Dendritic cell treated with granulocyte-macrophage colony-stimulating factor and Interleukin-4, amounts not matched to agents 40 ng/mL and 50 ng/mL, for 4 days (primary cell): ENCODE results near the gene SERPINH1.

ENCODE experiments used
- H3K27ac Mint-ChIP-seq: one replicate; pipeline ENCODE4 v1.8.0; 2022; ENCODE audit warnings: mild to moderate bottlenecking, mixed read lengths
- H3K27me3 Mint-ChIP-seq: one replicate; pipeline ENCODE4 v1.8.0; 2022; ENCODE audit warnings: mild to moderate bottlenecking, mixed read lengths
- H3K36me3 Mint-ChIP-seq: one replicate; pipeline ENCODE4 v1.8.0; 2022; ENCODE audit warnings: low read depth, mixed read lengths
- H3K4me1 Mint-ChIP-seq: one replicate; pipeline ENCODE4 v1.8.0; 2022; ENCODE audit warnings: low read depth, mixed read lengths
- H3K4me3 Mint-ChIP-seq: one replicate; pipeline ENCODE4 v1.8.0; 2022; ENCODE audit warnings: mild to moderate bottlenecking, moderate library complexity, mixed read lengths
- H3K9me3 Mint-ChIP-seq: one replicate; pipeline ENCODE4 v1.8.0; 2022; ENCODE audit warnings: mixed read lengths
- intact Hi-C: fragments of 100-400 bp; cut with micrococcal nuclease; formaldehyde crosslinking; loops from one replicate; pipeline ENCODE4 v1.15.0; 2022

SERPINH1 gene

DNA sequence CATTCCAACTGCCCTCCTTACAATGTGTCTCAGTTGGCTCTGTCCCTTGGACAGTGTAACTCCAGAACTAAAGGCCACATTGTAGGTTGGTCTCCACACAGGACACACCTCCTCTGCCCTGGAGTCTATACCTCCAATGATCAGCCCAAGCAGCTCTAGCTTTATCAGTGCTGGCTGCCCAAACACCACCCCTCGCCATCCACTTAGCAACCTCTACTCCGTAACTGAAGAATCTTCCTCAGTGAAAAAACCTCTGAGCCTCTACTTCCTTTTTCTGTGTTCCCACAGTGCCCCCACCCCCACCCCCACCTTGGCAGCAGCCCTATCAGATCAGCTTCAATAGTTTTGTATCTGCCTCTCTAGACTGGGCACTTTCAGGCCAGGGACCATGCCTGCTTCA is 33.4 kb downstream of the SERPINH1 start:
- Mint-ChIP-seq H3K27ac (no peak overlapping the region), H3K4me3 (no peak overlapping the region), H3K9me3 (no peaks in the 10 kb centered on the region), H3K27me3 (peaks cover 33% of the 10 kb centered on the region), H3K4me1 (peaks cover 14% of the 10 kb centered on the region), H3K36me3 (no peaks in the 10 kb centered on the region)
- intact Hi-C loops = loop anchor here (10.0 kb wide), 1 partner anchor 69 kb away; the partner anchor contains the start of gene MAP6

DNA sequence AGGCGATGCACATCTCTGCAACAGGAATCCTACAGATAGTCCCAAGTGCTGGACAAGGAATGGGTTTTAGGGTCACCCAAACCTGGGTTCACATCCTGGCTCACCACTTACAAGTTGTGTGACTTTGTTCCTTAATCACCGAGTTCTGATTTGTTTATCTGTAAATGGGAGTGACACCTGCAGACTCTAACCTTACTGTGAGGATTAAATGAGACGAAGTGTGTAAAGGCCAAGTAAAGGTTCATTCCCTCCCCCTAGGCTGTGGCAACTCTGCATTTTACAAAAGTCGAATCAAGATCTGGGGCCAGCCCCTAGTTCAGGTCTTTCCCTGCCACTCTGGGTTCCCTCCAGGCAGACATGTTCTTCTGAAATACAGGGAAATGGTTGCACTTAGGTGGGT is 34.9 kb downstream of the SERPINH1 start:
- Mint-ChIP-seq H3K27me3 (peaks cover 37% of the 10 kb centered on the region), H3K27ac (no peak overlapping the region), H3K4me1 (peaks cover 14% of the 10 kb centered on the region), H3K4me3 (no peak overlapping the region), H3K9me3 (no peaks in the 10 kb centered on the region), H3K36me3 (no peaks in the 10 kb centered on the region)
- intact Hi-C loops = loop anchor here (10.0 kb wide), 1 partner anchor 68 kb away; the partner anchor contains the start of gene MAP6

DNA sequence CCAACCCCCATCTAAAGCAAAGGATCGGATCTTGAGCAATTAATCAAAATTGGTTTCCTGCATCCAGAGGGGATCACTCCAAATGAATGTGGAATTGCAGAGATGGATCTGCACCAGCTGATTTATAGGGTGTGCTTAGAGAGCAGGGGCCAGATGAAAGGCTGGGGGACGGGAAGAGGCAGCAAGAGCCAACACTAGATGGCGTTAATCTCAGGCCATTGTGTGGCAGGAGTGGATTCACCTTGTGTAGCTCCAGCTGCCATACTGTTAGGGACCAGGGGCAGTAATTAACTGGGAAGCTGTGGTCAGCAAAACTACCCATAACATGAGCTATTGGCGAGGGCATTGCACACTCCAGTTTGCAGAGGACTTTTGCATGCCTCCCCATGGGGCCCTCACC is 35.6 kb downstream of the SERPINH1 start:
- Mint-ChIP-seq H3K4me3 (no peak overlapping the region), H3K27ac (no peak overlapping the region), H3K4me1 (peaks cover 13% of the 10 kb centered on the region)

DNA sequence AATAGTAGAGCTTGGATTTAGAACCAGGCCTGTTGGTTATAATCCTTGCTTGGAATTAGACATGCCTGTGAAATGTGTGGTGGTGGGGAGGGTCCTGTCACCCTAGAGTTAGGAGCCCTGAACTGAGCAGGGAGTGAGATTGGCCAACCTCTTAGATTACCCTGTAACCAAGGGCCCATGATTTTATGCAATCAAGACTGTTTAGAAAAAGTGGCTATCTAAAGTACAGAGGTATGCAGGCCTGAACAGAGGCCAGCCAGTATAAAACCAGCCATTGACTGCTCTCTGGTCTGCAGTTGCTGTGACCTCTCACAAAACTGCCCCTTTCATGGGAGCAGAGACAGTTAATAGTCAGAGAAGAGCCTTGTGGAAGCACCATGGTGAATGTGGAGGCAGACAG is 36.2 kb downstream of the SERPINH1 start:
- Mint-ChIP-seq H3K4me1 (peaks cover 14% of the 10 kb centered on the region), H3K27ac (no peak overlapping the region), H3K4me3 (no peak overlapping the region), H3K27me3 (peaks cover 30% of the 10 kb centered on the region), H3K9me3 (no peaks in the 10 kb centered on the region), H3K36me3 (no peaks in the 10 kb centered on the region)
- intact Hi-C loops = loop anchor here (10.0 kb wide), 1 partner anchor 67 kb away; the partner anchor contains the start of gene MAP6

More for the DNA sequence above, 35.6 kb downstream of the SERPINH1 start:
- Mint-ChIP-seq H3K36me3 (no peaks in the 10 kb centered on the region), H3K9me3 (no peaks in the 10 kb centered on the region), H3K27me3 (peaks cover 34% of the 10 kb centered on the region)
- intact Hi-C loops = loop anchor here (10.0 kb wide), 1 partner anchor 67 kb away; the partner anchor contains the start of gene MAP6

DNA sequence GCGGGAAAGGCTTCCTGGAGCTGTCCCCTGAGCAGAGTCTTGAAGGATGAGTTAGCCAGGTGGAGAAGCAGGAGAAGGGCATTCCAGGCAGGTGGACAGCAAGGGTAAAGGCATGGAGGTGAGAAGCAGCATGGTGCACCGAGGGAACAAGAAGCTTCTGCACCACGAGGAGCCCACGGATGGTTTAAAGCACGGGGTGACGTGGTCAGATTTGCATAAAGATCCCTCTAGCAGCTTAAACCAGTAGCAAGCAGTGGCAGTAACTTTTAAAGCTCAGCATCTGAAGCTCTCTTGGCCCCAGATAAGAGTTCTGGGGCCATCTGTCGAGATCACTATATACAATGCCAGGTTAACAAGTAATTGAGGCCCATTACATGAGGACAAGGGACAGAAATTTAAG is 36.8 kb downstream of the SERPINH1 start:
- H3K9me3 Mint-ChIP-seq = no peaks in the 10 kb centered on the region
- intact Hi-C loops = loop anchor here (10.0 kb wide), 1 partner anchor 66 kb away; the partner anchor contains the start of gene MAP6
- H3K4me1 Mint-ChIP-seq = peaks cover 18% of the 10 kb centered on the region
- H3K27ac Mint-ChIP-seq = no peak overlapping the region
- no peaks in the 10 kb centered on the region for H3K36me3 Mint-ChIP-seq
- H3K27me3 Mint-ChIP-seq = peaks cover 30% of the 10 kb centered on the region
- H3K4me3 Mint-ChIP-seq = no peak overlapping the region

DNA sequence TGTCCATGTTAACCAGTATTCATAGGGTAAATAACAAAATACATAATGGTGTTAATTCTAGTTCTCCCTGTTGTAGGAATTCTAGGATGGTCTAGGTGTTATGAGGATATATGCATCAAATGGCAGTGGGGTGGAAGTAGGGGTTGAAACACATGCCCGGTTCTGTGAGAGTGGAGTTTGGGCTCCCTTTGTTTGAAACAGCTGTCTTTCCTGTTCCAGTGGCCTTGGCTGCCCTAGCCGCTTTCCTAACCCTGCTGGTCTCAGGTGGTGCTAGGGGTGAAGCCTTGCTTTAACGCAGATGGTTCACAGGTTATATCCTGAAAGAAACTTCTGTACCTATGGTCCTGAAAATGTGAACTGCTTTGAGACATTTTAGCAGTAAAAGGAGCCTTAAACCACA is 38.3 kb downstream of the SERPINH1 start:
- Mint-ChIP-seq H3K36me3 (no peaks in the 10 kb centered on the region), H3K27me3 (peaks cover 30% of the 10 kb centered on the region), H3K9me3 (no peaks in the 10 kb centered on the region), H3K4me3 (no peak overlapping the region), H3K4me1 (peaks cover 18% of the 10 kb centered on the region), H3K27ac (no peak overlapping the region)
- intact Hi-C loops = no loop called here

DNA sequence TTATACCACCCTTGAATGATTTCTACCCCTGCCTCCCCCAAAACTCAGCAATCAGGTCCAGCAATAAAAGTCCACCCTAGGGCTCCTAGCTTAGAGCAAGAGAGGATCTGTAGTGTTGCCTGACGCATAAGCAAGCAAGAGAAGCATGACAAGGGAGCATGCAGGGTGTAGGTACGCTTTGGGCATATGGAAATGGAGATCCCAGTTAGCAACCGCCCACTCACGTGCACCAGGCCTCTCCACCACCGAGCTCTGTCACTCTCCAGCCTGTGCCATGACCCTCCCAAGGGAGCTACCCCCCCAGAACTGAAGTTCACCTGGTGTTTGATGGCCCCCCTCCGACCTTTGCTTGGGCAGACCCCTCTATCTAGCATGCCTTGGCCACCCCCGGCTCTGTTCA is 39.4 kb downstream of the SERPINH1 start:
- Mint-ChIP-seq H3K27ac (no peak overlapping the region), H3K36me3 (no peaks in the 10 kb centered on the region), H3K4me1 (peaks cover 13% of the 10 kb centered on the region), H3K4me3 (no peak overlapping the region), H3K27me3 (peaks cover 29% of the 10 kb centered on the region), H3K9me3 (no peaks in the 10 kb centered on the region)
- intact Hi-C loops = no loop called here

DNA sequence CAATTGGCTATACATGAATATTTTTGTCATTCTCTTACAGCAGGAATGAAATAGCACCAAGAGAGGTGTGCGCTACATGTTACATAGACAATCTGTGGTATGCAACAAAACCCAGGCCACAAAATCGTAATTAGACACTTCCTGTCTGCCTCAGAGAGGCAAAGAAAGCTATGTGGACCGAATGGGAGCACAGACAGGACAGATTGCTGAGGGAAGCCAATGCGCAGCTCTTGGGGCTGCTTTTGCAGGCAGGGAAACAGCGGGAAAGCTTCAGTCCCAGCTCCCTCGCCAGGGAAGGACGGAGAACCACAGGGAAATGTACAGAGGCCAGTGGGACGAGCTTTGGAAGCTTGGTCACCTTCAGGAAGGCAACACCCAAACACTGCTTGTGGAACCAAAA is 40.9 kb downstream of the SERPINH1 start:
- Mint-ChIP-seq H3K9me3 (no peaks in the 10 kb centered on the region), H3K4me3 (no peak overlapping the region), H3K4me1 (peaks cover 13% of the 10 kb centered on the region), H3K27me3 (peaks cover 34% of the 10 kb centered on the region), H3K27ac (no peak overlapping the region), H3K36me3 (no peaks in the 10 kb centered on the region)
- intact Hi-C loops = no loop called here

DNA sequence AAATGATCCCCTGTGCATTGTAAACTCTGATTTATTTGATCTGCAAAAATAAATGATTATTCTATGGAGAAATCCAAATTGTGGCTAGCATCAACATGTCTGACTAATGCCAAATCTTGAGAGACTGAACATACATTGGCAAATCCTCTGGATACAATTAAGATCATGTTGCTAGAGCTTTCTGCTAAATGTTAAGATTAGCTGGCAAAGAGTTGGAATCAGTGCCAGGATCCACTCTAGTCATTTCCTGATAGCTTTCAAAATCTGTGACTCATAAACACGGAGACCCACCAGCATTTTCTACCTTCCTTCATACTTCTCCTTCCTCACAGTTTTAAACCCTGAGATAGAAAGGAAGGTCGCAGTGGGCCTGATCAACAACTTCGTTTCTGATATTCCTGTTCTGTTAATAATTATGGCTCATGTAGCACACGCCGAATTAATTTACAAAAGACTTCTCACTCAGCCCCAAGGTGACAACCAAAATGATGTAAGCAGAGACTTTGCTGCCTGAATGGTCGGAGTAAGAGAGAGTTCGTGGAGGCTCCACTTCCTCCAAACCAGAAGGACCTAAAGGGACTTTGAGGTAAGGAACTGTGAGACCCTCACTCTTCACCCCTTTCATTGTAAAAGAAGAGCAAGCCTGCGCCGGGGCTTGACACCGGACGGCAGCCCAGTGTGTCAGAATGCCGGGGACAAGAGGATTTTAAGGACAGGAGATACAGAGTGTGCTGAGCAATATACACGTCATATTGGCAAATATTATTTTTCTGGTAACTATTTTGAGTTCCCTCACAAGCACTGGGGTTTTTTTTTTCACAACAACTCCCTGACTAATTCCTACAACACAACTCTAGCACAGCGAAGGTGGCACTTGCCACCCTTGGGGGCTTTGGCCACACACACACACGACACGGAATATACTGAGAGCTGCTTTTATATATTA is 42.0 kb downstream of the SERPINH1 start:
- Mint-ChIP-seq H3K4me1 (peaks cover 13% of the 10 kb centered on the region), H3K36me3 (no peaks in the 10 kb centered on the region), H3K27me3 (peaks cover 31% of the 10 kb centered on the region), H3K4me3 (no peak overlapping the region), H3K9me3 (no peaks in the 10 kb centered on the region), H3K27ac (no peak overlapping the region)
- intact Hi-C loops = no loop called here

DNA sequence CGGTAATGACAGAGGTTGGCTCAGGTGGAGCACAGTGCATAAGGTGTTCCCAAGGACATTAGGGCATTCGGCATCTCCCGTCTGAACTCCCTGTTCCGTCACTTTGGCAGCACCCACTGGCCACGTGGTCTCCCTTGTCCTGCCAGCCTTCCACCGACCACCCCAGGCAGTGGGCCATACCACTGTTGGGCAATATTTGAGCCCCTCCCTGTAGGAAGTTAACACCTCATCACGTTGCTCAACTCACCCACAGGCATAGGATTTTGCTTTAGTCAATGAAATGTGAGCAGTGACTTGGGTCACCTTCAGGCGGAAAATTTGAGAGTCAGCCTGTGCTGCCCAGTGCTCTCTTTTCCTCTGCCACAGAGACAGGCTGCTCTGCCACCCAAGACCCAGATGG is 44.0 kb downstream of the SERPINH1 start:
- H3K4me1 Mint-ChIP-seq = peaks cover 13% of the 10 kb centered on the region
- no peak overlapping the region for H3K27ac Mint-ChIP-seq
- no peak overlapping the region for H3K4me3 Mint-ChIP-seq
- intact Hi-C loops = no loop called here
- H3K36me3 Mint-ChIP-seq = no peaks in the 10 kb centered on the region
- peaks cover 35% of the 10 kb centered on the region for H3K27me3 Mint-ChIP-seq
- no peaks in the 10 kb centered on the region for H3K9me3 Mint-ChIP-seq

DNA sequence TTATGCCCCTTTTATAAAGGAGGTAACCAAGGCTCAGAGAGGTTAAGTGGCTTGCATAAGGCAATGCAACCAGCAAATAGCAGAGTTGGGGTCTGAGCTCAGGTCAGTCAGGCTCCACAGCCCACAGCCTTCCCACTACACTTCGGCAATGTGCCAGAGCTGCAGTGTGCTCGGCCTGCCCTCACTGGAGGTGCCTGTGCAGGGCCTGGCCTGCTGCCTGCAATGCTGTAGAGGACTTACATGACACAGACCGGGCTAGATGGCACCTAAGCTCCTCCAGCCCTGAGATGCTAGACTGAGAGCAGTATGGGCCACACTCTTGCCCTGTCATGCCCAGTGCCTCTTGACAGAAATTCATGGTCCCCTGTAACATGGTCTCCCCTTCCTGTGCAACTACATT is 49.8 kb downstream of the SERPINH1 start:
- Mint-ChIP-seq H3K27ac (no peak overlapping the region), H3K27me3 (peaks cover 16% of the 10 kb centered on the region), H3K36me3 (no peaks in the 10 kb centered on the region), H3K9me3 (no peaks in the 10 kb centered on the region), H3K4me3 (no peak overlapping the region), H3K4me1 (no peaks in the 10 kb centered on the region)
- intact Hi-C loops = no loop called here

DNA sequence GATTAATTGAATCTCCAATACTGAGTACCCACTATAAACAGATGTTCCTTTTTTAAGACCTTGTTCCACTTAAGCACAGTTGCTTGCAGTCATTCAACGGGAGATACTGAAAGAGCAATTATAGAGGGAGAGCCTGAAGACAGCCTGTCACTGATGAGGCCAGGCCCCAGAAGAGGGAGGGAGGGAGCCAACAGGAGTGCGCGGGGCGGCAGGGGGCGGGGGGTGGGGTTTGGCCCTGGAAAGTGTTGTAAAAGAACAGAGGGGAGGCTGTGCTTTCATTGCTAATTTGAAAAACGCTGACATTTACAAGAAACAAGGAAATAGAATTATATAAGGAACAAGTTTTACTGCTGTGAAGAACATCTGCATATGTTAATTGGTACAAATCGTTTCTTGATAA is 53.7 kb downstream of the SERPINH1 start:
- H3K4me1 Mint-ChIP-seq = no peaks in the 10 kb centered on the region
- H3K27me3 Mint-ChIP-seq = peaks cover 15% of the 10 kb centered on the region
- H3K27ac Mint-ChIP-seq = no peak overlapping the region
- no peaks in the 10 kb centered on the region for H3K36me3 Mint-ChIP-seq
- intact Hi-C loops = no loop called here
- no peaks in the 10 kb centered on the region for H3K9me3 Mint-ChIP-seq
- no peak overlapping the region for H3K4me3 Mint-ChIP-seq

DNA sequence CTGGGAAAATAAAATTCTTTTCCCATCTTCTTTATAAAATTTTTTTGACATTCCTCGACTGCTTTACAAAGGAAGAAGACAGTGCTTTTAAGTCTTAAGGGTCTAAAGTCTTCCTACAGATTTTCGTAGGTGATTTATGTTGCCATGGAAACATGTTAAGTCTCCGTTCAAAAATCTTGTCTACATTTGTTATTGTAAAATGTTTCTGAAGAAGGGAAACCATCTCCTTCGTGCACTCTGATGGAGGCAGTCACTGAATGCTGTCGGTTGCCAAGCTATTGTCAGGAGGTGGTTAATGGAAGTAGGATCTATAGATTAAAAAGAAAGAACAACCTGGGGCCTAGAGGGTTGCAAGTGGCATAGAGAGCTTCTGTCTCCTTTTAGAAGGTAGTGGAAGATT is 54.2 kb downstream of the SERPINH1 start:
- Mint-ChIP-seq H3K4me1 (no peaks in the 10 kb centered on the region), H3K27me3 (peaks cover 16% of the 10 kb centered on the region), H3K27ac (no peak overlapping the region), H3K36me3 (no peaks in the 10 kb centered on the region), H3K4me3 (no peak overlapping the region), H3K9me3 (no peaks in the 10 kb centered on the region)
- intact Hi-C loops = no loop called here
